Omental fat pad (tissue), 4 donors: ENCODE data around the gene ACP2. TPM values are rescaled to one million over a fixed set of nuclear protein-coding genes. Genes with fewer than 3 reads are reported as not detected.
A peak's percentile ranks its signal among the peaks of the same experiment; 100 is the strongest.

Experiments used
- ATAC-seq: fragments of 150-250 bp; one replicate; pipeline ENCODE4 v1.9.1; 2016; ENCODE audit warnings: mild to moderate bottlenecking, moderate library complexity; ENCODE audit not compliant: low FRiP score
- DNase-seq: peaks from one replicate; pipeline ENCODE4 v3.0.0-alpha.2; 2019; ENCODE audit warnings: low spot score
- total RNA-seq, 4 donors: library from RNA; depleted of rRNA; stranded (reverse); fragments of >200 nt; gene quantifications; one replicate each; pipeline ENCODE4 v1.1.0, GENCODE V29; 2016
- TF ChIP-seq, protein P1 (sequence below), 3 donors: fragments of 450-650 bp; IDR thresholded peaks; one replicate each; pipeline ENCODE4 v1.5.1; 2016 to 2017; ENCODE audit warnings: antibody characterized with exemption in 3 of 3, mild to moderate bottlenecking in 3 of 3, moderate library complexity in 2 of 3

The ACP2 gene
- total RNA-seq, 4 donors from 2014 or later, result 44.1 to 70.2 (median 55.4) TPM

GRCh38 chr11:47260366-47260765, 11.8 kb upstream of the ACP2 start:
- TF ChIP-seq, protein P1, sequence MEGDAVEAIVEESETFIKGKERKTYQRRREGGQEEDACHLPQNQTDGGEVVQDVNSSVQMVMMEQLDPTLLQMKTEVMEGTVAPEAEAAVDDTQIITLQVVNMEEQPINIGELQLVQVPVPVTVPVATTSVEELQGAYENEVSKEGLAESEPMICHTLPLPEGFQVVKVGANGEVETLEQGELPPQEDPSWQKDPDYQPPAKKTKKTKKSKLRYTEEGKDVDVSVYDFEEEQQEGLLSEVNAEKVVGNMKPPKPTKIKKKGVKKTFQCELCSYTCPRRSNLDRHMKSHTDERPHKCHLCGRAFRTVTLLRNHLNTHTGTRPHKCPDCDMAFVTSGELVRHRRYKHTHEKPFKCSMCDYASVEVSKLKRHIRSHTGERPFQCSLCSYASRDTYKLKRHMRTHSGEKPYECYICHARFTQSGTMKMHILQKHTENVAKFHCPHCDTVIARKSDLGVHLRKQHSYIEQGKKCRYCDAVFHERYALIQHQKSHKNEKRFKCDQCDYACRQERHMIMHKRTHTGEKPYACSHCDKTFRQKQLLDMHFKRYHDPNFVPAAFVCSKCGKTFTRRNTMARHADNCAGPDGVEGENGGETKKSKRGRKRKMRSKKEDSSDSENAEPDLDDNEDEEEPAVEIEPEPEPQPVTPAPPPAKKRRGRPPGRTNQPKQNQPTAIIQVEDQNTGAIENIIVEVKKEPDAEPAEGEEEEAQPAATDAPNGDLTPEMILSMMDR (IDR thresholded peaks at IDR 0.05), result no peak
- ATAC-seq (no peak), DNase-seq (no peak)

GRCh38 chr11:47259232-47259977, 10.8 kb upstream of the ACP2 start:
- DNase-seq (no peak), ATAC-seq (peak; percentile 52)
- TF ChIP-seq, protein P1 (IDR thresholded peaks at IDR 0.05), result no peak

DNA sequence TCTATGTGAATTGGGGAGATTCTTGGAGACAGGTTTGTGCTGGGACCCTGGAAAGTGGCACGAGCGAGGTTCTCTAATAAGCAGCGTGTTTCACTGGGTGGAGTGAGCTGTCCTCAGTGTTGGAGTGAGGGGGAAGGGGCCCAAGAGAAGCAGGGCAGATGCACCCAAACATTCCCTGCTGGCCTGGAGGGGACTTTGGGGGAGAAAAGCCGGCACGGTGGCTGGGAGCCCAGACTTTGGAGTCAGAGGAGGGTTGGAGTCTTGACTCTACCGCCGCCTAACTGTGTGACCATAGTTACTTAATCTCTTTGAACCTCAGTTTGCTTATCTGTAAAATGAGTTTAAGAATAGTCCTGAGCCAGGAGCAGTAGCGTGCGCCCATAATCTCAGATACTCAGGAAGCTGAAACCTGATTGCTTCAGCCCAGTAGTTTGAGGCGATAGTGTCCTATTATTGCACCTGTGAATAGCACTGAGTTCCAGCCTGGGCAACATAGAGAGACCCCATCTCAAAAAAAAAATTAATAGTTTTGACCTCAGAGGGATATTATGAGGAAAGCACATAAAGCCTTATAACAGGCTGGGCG, 9.8 kb upstream of the ACP2 start:
- TF ChIP-seq, protein P1 (IDR thresholded peaks at IDR 0.05), result no peak
- no peak for ATAC-seq

DNA sequence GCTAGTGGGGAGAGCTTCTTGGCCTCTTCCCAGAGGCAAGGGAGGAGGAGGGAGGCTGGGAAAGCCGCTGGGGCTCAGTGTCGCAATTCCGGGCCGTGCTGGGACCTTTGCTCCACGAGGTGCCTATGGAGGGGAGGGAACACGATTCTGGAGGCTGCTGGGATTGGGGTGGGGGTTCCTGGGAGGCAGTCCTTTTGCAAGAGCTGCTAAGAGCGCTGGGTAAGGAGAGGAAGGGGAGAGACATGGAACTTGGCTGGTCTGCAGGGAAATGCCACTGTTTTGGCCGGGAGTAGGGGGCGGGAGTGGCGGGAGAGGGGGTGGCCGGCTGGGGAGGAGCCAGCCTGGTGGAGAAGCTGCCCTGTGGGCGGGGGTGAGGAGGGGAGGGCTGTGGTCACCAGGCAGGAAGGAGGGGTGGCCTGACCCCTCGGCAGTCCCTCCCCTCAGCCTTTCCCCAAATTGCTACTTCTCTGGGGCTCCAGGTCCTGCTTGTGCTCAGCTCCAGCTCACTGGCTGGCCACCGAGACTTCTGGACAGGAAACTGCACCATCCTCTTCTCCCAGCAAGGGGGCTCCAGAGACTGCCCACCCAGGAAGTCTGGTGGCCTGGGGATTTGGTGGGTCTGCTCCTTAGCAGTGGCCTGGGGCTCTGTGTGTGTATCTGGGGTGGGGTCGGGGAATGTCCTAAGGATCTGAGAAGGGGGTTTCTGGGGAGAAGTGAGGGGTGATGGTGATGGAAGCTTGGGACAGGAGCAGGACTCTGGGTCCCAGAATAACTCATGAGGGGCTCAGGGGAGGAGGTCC, 9.1 kb upstream of the ACP2 start, which contains the start of gene NR1H3:
NR1H3 (plus strand) TSS at position 480 of the 800 bp plus-strand sequence. CDS start 1,221 bp downstream, outside the sequence.
- DNase-seq (no peak), ATAC-seq (peak; percentile 70)
- TF ChIP-seq, protein P1 (IDR thresholded peaks at IDR 0.05), result no peak

More for the DNA sequence above, 9.8 kb upstream of the ACP2 start:
- DNase-seq, result no peak

DNA sequence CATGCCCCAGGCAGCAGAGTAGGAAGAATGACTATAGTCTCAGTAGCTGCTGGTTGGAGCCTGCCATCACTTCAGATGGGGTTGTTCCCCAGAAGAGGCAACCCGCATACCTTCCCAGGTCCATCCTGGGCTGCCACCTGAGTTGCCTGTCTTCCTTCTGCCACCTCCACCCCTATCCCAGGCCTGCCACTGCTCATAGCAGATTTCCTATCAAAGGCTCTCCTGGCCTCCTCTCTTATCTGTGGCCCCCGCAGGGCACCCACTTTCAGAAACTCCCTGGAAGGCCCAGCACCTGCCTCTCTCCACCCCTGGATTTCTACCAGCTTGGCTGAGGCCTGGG, 8.5 kb upstream of the ACP2 start:
- DNase-seq (no peak), ATAC-seq (no peak)
- TF ChIP-seq, protein P1 (IDR thresholded peaks at IDR 0.05), result no peak

DNA sequence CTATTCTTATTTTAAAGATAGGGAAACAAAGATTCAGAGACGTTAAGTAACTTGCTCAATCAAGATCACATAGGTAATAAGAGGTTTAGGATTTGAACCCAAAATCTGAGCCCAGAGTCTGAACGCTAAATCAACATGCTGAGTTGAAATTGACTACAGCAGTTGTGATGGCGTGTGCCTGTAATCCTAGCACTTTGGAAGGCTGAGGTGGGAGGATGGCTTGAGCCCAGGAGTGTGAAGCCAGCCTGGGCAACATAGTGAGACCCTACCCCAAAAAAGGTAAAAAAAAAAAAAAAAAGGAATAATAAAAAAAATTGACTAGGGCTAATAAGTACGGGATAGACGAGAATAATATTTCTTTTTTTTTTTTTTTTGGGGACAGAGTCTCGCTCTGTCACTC, 7.8 kb upstream of the ACP2 start:
- DNase-seq (no peak), ATAC-seq (no peak)
- TF ChIP-seq, protein P1 (IDR thresholded peaks at IDR 0.05), result no peak
